Measurements from ENCODE around the gene FBXO28.

FBXO28 gene

DNA sequence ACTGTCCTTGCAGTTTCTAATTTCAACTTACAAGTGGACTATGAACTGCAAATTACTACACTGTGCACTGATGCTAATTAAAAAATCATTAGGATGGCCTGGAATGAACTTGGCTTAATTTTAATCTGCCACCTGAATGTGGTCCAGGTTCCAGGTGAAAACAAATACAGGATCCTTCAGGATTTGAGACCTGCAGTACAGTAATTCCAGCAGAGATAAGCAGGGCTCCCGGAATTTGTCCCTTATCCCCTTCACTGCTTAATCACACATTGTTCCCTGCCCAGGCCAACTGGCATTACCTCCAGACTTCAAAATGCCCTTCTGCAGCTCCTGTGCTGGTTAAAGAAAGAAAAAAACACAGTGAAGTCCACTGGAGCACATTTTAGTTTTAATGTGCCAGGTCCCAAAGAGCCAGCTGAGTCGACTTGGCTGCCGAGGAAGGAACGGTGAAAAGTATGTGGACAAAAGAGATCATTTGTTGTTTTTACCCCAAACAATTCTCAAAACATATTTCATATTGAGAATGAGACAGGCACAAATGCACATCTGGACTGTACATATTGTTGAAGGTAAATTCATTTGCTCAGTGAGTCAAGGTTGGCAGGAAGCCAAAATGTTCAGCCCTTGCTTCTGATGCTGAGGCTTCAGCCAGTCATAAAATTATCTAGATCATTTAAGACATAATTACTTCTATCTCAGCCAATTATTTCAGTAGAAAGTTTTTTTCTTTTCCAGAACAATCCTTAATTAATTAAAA, 97.5 kb downstream of the FBXO28 start:
- TF ChIP-seq ZFX (IDR thresholded peaks at IDR 0.05): no peak
- TF ChIP-seq, protein P1, sequence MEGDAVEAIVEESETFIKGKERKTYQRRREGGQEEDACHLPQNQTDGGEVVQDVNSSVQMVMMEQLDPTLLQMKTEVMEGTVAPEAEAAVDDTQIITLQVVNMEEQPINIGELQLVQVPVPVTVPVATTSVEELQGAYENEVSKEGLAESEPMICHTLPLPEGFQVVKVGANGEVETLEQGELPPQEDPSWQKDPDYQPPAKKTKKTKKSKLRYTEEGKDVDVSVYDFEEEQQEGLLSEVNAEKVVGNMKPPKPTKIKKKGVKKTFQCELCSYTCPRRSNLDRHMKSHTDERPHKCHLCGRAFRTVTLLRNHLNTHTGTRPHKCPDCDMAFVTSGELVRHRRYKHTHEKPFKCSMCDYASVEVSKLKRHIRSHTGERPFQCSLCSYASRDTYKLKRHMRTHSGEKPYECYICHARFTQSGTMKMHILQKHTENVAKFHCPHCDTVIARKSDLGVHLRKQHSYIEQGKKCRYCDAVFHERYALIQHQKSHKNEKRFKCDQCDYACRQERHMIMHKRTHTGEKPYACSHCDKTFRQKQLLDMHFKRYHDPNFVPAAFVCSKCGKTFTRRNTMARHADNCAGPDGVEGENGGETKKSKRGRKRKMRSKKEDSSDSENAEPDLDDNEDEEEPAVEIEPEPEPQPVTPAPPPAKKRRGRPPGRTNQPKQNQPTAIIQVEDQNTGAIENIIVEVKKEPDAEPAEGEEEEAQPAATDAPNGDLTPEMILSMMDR (conservative IDR thresholded peaks at IDR 0.05): no peak
- peak overlapping the region; percentile 73 for H3K27ac ChIP-seq

Data from C4-2B (cell line).